ENCODE data around the gene DICER1. TPM values are rescaled to one million over a fixed set of nuclear protein-coding genes. Genes with fewer than 3 reads are reported as not detected.

The DICER1 gene
- total and polyA plus RNA-seq, 9 of the 15 experiments (the other 6 are each of a cell fraction or from before 2014, with no cell fraction given), result 2.5 to 23.2 (median 12.4) TPM

- POLR2A ChIA-PET, result no interaction called here
- Histone ChIP-seq H3K4me2 (ENCODE audit: insufficient read depth, low read length) (no peak overlapping the region), H3K9me3 (replicated peaks; ENCODE audit: control insufficient read depth, insufficient read depth, low read depth, low read length) (no peaks in the 10 kb centered on the region; the same call in 1 of the 2 replicates), H3K9me1 (ENCODE audit: control insufficient read depth, insufficient read depth, low read length) (no peaks in the 10 kb centered on the region), H3K4me1 (replicated peaks in 1 of 2; ENCODE audit: control insufficient read depth in 2 of 2, insufficient read depth in 2 of 2, low read length in 2 of 2) (no peaks in the 10 kb centered on the region), H3K36me3 (ENCODE audit: control insufficient read depth, insufficient read depth, low read length) (peaks cover 3% of the 10 kb centered on the region; the same call in 1 of the 3 replicates), H3K4me3 (no peak overlapping the region), H3K9ac (ENCODE audit: insufficient read depth in 1 of 2, low read depth in 2 of 2, low read length in 2 of 2) (no peak overlapping the region), H3K27ac (ENCODE audit: extremely low read depth, low read depth, low read length) (no peak overlapping the region), H3K79me2 (ENCODE audit: control insufficient read depth, insufficient read depth, low read length) (no peaks in the 10 kb centered on the region; the same call in 2 of the 3 replicates), H3K27me3 (ENCODE audit: control insufficient read depth in 2 of 2, insufficient read depth in 2 of 2, low read length in 2 of 2) (no peaks in the 10 kb centered on the region), H2AFZ (ENCODE audit: low read depth, low read length) (no peak overlapping the region), H4K20me1 (replicated peaks; ENCODE audit: control insufficient read depth, insufficient read depth, low read length) (no peaks in the 10 kb centered on the region)
- ATAC-seq, result no peak
- whole genome bisulfite sequencing (ENCODE audit: insufficient coverage, low coverage, missing lambda C conversion rate), result 6% methylated on average over 1 of the region's 1 CpG
- no TSS peak for BruUV-seq (replicated peaks)
- no peak for FAIRE-seq
- in situ Hi-C loops (cut with MboI) (no loop called here), intact Hi-C loops (cut with micrococcal nuclease) (no loop called here)
- TF ChIP-seq ZNF644 (tag; IDR thresholded peaks at IDR 0.05; ENCODE audit: low read depth) (no peak), RAD21 (CRISPR knock-in tag; conservative IDR thresholded peaks at IDR 0.05 in 1 of 2, IDR thresholded peaks at IDR 0.05 in 1 of 2) (no peak), ZC3H4 (CRISPR knock-in tag; IDR thresholded peaks at IDR 0.05; ENCODE audit: borderline replicate concordance) (no peak), TBP (optimal IDR thresholded peaks at IDR 0.05; ENCODE audit: low read depth, low read length) (no peak), ATF6 (CRISPR knock-in tag; IDR thresholded peaks at IDR 0.05) (no peak), MAX (CRISPR knock-in tag; IDR thresholded peaks at IDR 0.05) (no peak), IRF2 (CRISPR knock-in tag; IDR thresholded peaks at IDR 0.05) (no peak), MTF1 (CRISPR knock-in tag; IDR thresholded peaks at IDR 0.05; ENCODE audit: borderline replicate concordance) (no peak), BHLHE40 (IDR thresholded peaks at IDR 0.05; ENCODE audit: low read length) (no peak), USF2 (CRISPR knock-in tag; IDR thresholded peaks at IDR 0.05) (no peak), MED1 (CRISPR knock-in tag; IDR thresholded peaks at IDR 0.05; ENCODE audit: borderline replicate concordance) (no peak), TEAD2 (tag; IDR thresholded peaks at IDR 0.05) (no peak), DMBX1 (CRISPR knock-in tag; IDR thresholded peaks at IDR 0.05; ENCODE audit: borderline replicate concordance) (no peak), NKRF (IDR thresholded peaks at IDR 0.05; ENCODE audit: borderline replicate concordance) (no peak), HDAC8 (tag; IDR thresholded peaks at IDR 0.05) (no peak)
- CTCF ChIA-PET (ENCODE audit: low intra/inter-chr PET ratio), result no interaction called here
- DNase-seq (ENCODE audit: extremely low read depth in 1 of 4, low spot score in 3 of 4), result no peak
Observed at GRCh38 chr14:95141684-95142083, 15.6 kb downstream of the DICER1 start.

Data from K562 (cell line).